Transverse colon (tissue), 4 donors: ENCODE measurements around the gene RBM47. TPM values are rescaled to one million over a fixed set of nuclear protein-coding genes. Genes with fewer than 3 reads are reported as not detected.
A peak's percentile ranks its signal among the peaks of the same experiment; 100 is the strongest.
"Not testable (repeated sequence)": the region's sequence is repeated elsewhere in the genome, so short reads cannot be mapped to it uniquely, and the experiment has no call there.

Experiments used
- DNase-seq: peaks from one replicate; pipeline ENCODE4 v3.0.0-alpha.2; 2019
- H3K27ac ChIP-seq, 4 donors: fragments of 200-600 bp; sonication (generic); 2 replicates each; pipeline ENCODE4 v1.5.1; 2016 to 2018; ENCODE audit warnings: inconsistent platforms in 4 of 4
- H3K27me3 ChIP-seq: fragments of 200-600 bp; sonication (generic); 2 replicates; pipeline ENCODE4 v1.5.1; 2017; ENCODE audit warnings: inconsistent platforms
- H3K36me3 ChIP-seq, 4 donors: fragments of 200-600 bp; sonication (generic); 2 replicates each; pipeline ENCODE4 v1.5.1; 2017 to 2019; ENCODE audit warnings: inconsistent platforms in 4 of 4
- H3K4me1 ChIP-seq, 4 donors: fragments of 200-600 bp; sonication (generic); 2 replicates each; pipeline ENCODE4 v1.5.1; 2017 to 2020; ENCODE audit warnings: inconsistent platforms in 4 of 4
- H3K4me3 ChIP-seq, 4 donors: fragments of 200-600 bp; sonication (generic); 1 replicate in 1 of 4; 2 replicates in 3 of 4; pipeline versions ENCODE4 v1.5.1 to v1.6.1; 2017 to 2019; ENCODE audit warnings: inconsistent platforms in 4 of 4
- H3K9me3 ChIP-seq, 2 donors: fragments of 200-600 bp; sonication (generic); 2 replicates each; pipeline ENCODE4 v1.5.1; 2017 to 2019; ENCODE audit warnings: inconsistent platforms in 2 of 2
- CTCF ChIP-seq, 5 experiments: fragments of 200-600 bp in 3 of 5; fragments of 450-650 bp in 2 of 5; sonication (generic) in 3 of 5; IDR thresholded peaks; 1 replicate in 2 of 5; 2 replicates in 3 of 5; pipeline ENCODE4 v1.5.1; 2016 to 2017; ENCODE audit warnings: antibody characterized with exemption in 5 of 5, inconsistent platforms in 3 of 5, mild to moderate bottlenecking in 2 of 5, moderate library complexity in 1 of 5
- EP300 ChIP-seq: sonication (generic); formaldehyde crosslinking; IDR thresholded peaks from one replicate; pipeline ENCODE4 v1.6.1; 2017; ENCODE audit warnings: antibody characterized with exemption, low read depth
- POLR2A ChIP-seq: fragments of 450-650 bp; IDR thresholded peaks from one replicate; pipeline ENCODE4 v1.6.1; 2016; ENCODE audit warnings: antibody characterized with exemption, mild to moderate bottlenecking, moderate library complexity
- POLR2AphosphoS5 ChIP-seq, 3 donors: sonication (generic); formaldehyde crosslinking; IDR thresholded peaks; one replicate each; pipeline ENCODE4 v1.6.1; 2016; ENCODE audit warnings: antibody characterized with exemption in 3 of 3
- WGBS, 2 donors: methylation state at CpG; one replicate each; pipeline ENCODE4 v1.1.5; 2018; ENCODE audit warnings: low coverage in 1 of 2; 5-methylcytosine and 5-hydroxymethylcytosine counted together
- in situ Hi-C, 4 donors: fragments of 200-750 bp; cut with MboI; loops; one replicate each; pipeline versions ENCODE4 v1.15.0 to v1.15.1; 2017; ENCODE audit warnings: low sequenced_read_pairs in 3 of 4, low pct_ligation_motif_present in 1 of 4, low pct_unique_long_range_greater_than_20kb in 1 of 4
- intact Hi-C: fragments of 100-400 bp; cut with DNase I; formaldehyde crosslinking; loops from one replicate; pipeline ENCODE4 v1.15.1; 2023; ENCODE audit warnings: low total_unique reads
- total RNA-seq, 4 donors: library from RNA; depleted of rRNA; stranded (reverse); fragments of >200 nt; gene quantifications; one replicate each; pipeline ENCODE4 v1.1.0, GENCODE V29; 2016

Gene RBM47
- total RNA-seq, 4 donors from 2014 or later = 273 to 667 (median 572) TPM

GRCh38 chr4:40446839-40447238 lies 182.8 kb downstream of the RBM47 start:
- H3K27ac ChIP-seq = peak overlapping the region in 1 of 4 donors; percentile 51
- DNase-seq = no peak
- no peaks in the 10 kb centered on the region for H3K9me3 ChIP-seq
- H3K4me3 ChIP-seq = no peak overlapping the region
- no peaks in the 10 kb centered on the region for H3K27me3 ChIP-seq
- in situ Hi-C loops = no loop called here
- no peaks in the 10 kb centered on the region for H3K36me3 ChIP-seq
- H3K4me1 ChIP-seq = peaks cover 3 to 74% (median 37%) of the 10 kb centered on the region in 4 donors
- intact Hi-C loops = no loop called here
- TF ChIP-seq CTCF (IDR thresholded peaks at IDR 0.05) (no peak), POLR2AphosphoS5 (IDR thresholded peaks at IDR 0.05) (no peak), EP300 (no peak), POLR2A (no peak)

GRCh38 chr4:40446261-40446750 lies 183.4 kb downstream of the RBM47 start:
- intact Hi-C loops, H3K36me3 ChIP-seq, H3K27me3 ChIP-seq, H3K27ac ChIP-seq, in situ Hi-C loops, H3K4me3 ChIP-seq, DNase-seq, H3K9me3 ChIP-seq: not testable (repeated sequence)
- WGBS, 2 donors = 93% methylated on average over 2 of the region's 2 CpGs; no CpG with 5 or more reads in 1 of the 2 donors
- peaks cover 6 to 78% (median 39%) of the 10 kb centered on the region in 4 donors for H3K4me1 ChIP-seq
- peak in 1 of 3 donors; percentile 5 for TF ChIP-seq POLR2AphosphoS5 (IDR thresholded peaks at IDR 0.05)

GRCh38 chr4:40445671-40446070 lies 184.0 kb downstream of the RBM47 start:
- DNase-seq = no peak
- in situ Hi-C loops = no loop called here
- Histone ChIP-seq H3K27me3 (no peaks in the 10 kb centered on the region), H3K27ac (no peak overlapping the region), H3K9me3 (no peaks in the 10 kb centered on the region), H3K4me3 (no peak overlapping the region), H3K4me1 (peaks cover 6 to 84% (median 39%) of the 10 kb centered on the region in 4 donors), H3K36me3 (no peaks in the 10 kb centered on the region)
- intact Hi-C loops = no loop called here
- TF ChIP-seq POLR2AphosphoS5 (IDR thresholded peaks at IDR 0.05) = no peak
- no peak for TF ChIP-seq POLR2A
- TF ChIP-seq CTCF (IDR thresholded peaks at IDR 0.05) = no peak
- no peak for TF ChIP-seq EP300
- WGBS, 2 donors = 37 to 66% methylated on average over 2 of the region's 2 CpGs

- H3K4me1 ChIP-seq = peaks cover 5 to 50% (median 14%) of the 10 kb centered on the region in 4 donors
- 42 to 56% methylated on average over 1 of the region's 1 CpG for WGBS, 2 donors
- peak overlapping the region; percentile 33 to 55 (median 50) for H3K27ac ChIP-seq
- H3K36me3 ChIP-seq = peaks cover 0 to 15% (median 6%) of the 10 kb centered on the region in 4 donors
- intact Hi-C loops (no loop called here), in situ Hi-C loops (no loop called here)
- no peak for DNase-seq
- no peaks in the 10 kb centered on the region for H3K27me3 ChIP-seq
- no peak overlapping the region for H3K4me3 ChIP-seq
- H3K9me3 ChIP-seq = no peaks in the 10 kb centered on the region
- TF ChIP-seq CTCF (IDR thresholded peaks at IDR 0.05) (no peak), POLR2AphosphoS5 (IDR thresholded peaks at IDR 0.05) (peak in 2 of 3 donors; percentile 25 to 42)
Observed at GRCh38 chr4:40441430-40441829, 188.2 kb downstream of the RBM47 start.

GRCh38 chr4:40439519-40439918 lies 190.1 kb downstream of the RBM47 start:
- in situ Hi-C loops = no loop called here
- H3K27ac ChIP-seq = no peak overlapping the region
- DNase-seq = no peak
- peaks cover 0 to 15% (median 7%) of the 10 kb centered on the region in 4 donors for H3K36me3 ChIP-seq
- no peak for TF ChIP-seq POLR2AphosphoS5 (IDR thresholded peaks at IDR 0.05)
- no peak for TF ChIP-seq POLR2A
- TF ChIP-seq EP300 = no peak
- no peak for TF ChIP-seq CTCF (IDR thresholded peaks at IDR 0.05)
- H3K27me3 ChIP-seq = no peaks in the 10 kb centered on the region
- 50 to 57% methylated on average over 1 of the region's 1 CpG for WGBS, 2 donors
- intact Hi-C loops = no loop called here
- H3K9me3 ChIP-seq = no peaks in the 10 kb centered on the region
- H3K4me1 ChIP-seq = peaks cover 5 to 38% (median 14%) of the 10 kb centered on the region in 4 donors
- no peak overlapping the region for H3K4me3 ChIP-seq
